ENCODE results near the gene ANTKMT.
"Not testable (repeated sequence)": the region's sequence is repeated elsewhere in the genome, so short reads cannot be mapped to it uniquely, and the experiment has no call there.

Gene ANTKMT

GRCh38 chr16:747978-748746 is 27.2 kb downstream of the ANTKMT start:
- Histone ChIP-seq H3K36me3 (no peaks in the 10 kb centered on the region), H3K4me3 (ENCODE audit: low read depth, low read length) (no peak overlapping the region), H3K9me3 (no peaks in the 10 kb centered on the region), H3K4me1 (no peaks in the 10 kb centered on the region), H3K27me3 (no peaks in the 10 kb centered on the region)
- no peak for DNase-seq
- TF ChIP-seq, protein P1, sequence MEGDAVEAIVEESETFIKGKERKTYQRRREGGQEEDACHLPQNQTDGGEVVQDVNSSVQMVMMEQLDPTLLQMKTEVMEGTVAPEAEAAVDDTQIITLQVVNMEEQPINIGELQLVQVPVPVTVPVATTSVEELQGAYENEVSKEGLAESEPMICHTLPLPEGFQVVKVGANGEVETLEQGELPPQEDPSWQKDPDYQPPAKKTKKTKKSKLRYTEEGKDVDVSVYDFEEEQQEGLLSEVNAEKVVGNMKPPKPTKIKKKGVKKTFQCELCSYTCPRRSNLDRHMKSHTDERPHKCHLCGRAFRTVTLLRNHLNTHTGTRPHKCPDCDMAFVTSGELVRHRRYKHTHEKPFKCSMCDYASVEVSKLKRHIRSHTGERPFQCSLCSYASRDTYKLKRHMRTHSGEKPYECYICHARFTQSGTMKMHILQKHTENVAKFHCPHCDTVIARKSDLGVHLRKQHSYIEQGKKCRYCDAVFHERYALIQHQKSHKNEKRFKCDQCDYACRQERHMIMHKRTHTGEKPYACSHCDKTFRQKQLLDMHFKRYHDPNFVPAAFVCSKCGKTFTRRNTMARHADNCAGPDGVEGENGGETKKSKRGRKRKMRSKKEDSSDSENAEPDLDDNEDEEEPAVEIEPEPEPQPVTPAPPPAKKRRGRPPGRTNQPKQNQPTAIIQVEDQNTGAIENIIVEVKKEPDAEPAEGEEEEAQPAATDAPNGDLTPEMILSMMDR (IDR thresholded peaks at IDR 0.05; ENCODE audit: low read depth, low read length), result no peak

DNA sequence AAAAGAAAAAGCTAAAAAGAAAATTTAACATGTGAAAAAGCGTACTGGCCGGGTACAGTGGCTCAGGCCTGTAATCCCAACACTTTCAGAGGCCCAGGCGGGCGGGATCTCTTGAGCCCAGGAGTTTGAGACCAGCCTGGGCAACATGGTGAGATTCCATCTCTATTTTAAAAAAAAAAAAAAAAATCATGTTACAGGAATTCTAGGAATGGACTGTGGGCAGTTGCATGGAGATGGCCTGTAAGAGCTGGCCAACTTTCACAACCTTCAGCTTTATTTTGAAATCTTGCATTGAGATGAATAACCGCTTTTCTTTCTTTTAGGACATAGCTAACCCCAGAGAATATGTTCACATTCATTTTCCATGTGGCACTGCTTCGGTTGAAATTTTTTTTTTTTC is 28.1 kb downstream of the ANTKMT start:
- TF ChIP-seq, protein P1 (IDR thresholded peaks at IDR 0.05; ENCODE audit: low read depth, low read length), result no peak
- H3K9me3 ChIP-seq, result no peaks in the 10 kb centered on the region
- H3K27me3 ChIP-seq, result no peaks in the 10 kb centered on the region
- H3K4me1 ChIP-seq, result no peaks in the 10 kb centered on the region
- no peak for DNase-seq
- H3K4me3 ChIP-seq (ENCODE audit: low read depth, low read length), result no peak overlapping the region
- H3K36me3 ChIP-seq, result no peaks in the 10 kb centered on the region

- TF ChIP-seq, protein P1 (IDR thresholded peaks at IDR 0.05; ENCODE audit: low read depth, low read length), result no peak
- no peak for DNase-seq
- no peak overlapping the region for H3K4me3 ChIP-seq (ENCODE audit: low read depth, low read length)
These were observed 29.5 kb downstream of the ANTKMT start for GRCh38 chr16:750485-750884.

GRCh38 chr16:751152-752006 is 30.4 kb downstream of the ANTKMT start:
- H3K27me3 ChIP-seq, result no peaks in the 10 kb centered on the region
- TF ChIP-seq, protein P1 (IDR thresholded peaks at IDR 0.05; ENCODE audit: low read depth, low read length), result no peak
- no peaks in the 10 kb centered on the region for H3K9me3 ChIP-seq
- H3K4me1 ChIP-seq, result no peaks in the 10 kb centered on the region
- DNase-seq, result no peak
- no peaks in the 10 kb centered on the region for H3K36me3 ChIP-seq
- H3K4me3 ChIP-seq (ENCODE audit: low read depth, low read length), result no peak overlapping the region

More at GRCh38 chr16:750485-750884, 29.5 kb downstream of the ANTKMT start:
- Histone ChIP-seq H3K27me3 (no peaks in the 10 kb centered on the region), H3K36me3 (no peaks in the 10 kb centered on the region), H3K9me3 (no peaks in the 10 kb centered on the region), H3K4me1 (no peaks in the 10 kb centered on the region)

GRCh38 chr16:752007-752312 is 31.0 kb downstream of the ANTKMT start:
- Histone ChIP-seq H3K9me3 (no peaks in the 10 kb centered on the region), H3K4me3 (ENCODE audit: low read depth, low read length) (no peak overlapping the region), H3K4me1 (no peaks in the 10 kb centered on the region), H3K27me3 (no peaks in the 10 kb centered on the region), H3K36me3 (no peaks in the 10 kb centered on the region)
- TF ChIP-seq, protein P1 (IDR thresholded peaks at IDR 0.05; ENCODE audit: low read depth, low read length), result no peak
- no peak for DNase-seq

DNA sequence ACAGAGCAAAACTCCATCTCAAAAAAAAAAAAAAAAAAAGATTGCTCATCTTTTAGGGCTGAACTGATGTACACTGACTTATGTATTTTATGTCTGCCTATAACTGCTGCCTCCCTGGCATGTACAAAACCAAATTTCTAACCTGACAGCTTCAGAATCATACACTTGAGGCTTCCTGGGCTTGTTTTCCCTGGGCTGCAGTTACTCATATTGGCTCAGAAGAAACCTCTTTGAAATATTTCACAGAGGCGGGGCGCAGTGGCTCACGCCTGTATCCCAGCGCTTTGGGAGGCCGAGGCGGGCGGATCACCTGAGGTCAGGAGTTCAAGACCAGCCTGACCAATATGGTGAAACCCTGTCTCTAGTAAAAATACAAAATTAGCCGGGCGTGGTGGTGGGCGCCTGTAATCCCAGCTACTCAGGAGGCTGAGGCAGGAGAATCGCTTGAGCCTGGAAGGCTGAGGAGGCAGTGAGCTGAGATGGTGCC is 33.2 kb downstream of the ANTKMT start:
- not testable (repeated sequence) for H3K9me3 ChIP-seq; DNase-seq; H3K4me1 ChIP-seq; H3K36me3 ChIP-seq; H3K27me3 ChIP-seq; H3K4me3 ChIP-seq (ENCODE audit: low read depth, low read length)

Data from BE2C (cell line).